SK-N-SH treated with all-trans-retinoic acid at 6 μM for 48 hours (cell line): ENCODE data around the gene APEH.
"Not testable (repeated sequence)": the region's sequence is repeated elsewhere in the genome, so short reads cannot be mapped to it uniquely, and the experiment has no call there.

Source experiments
- ARNTL ChIP-seq: fragments of 450-650 bp; formaldehyde crosslinking; IDR thresholded peaks from 2 replicates; pipeline ENCODE4 v1.5.0; 2020; ENCODE audit warnings: low read depth, mild to moderate bottlenecking, moderate library complexity, borderline replicate concordance
- BACH2 ChIP-seq: fragments of 250-450 bp; sonication (Bioruptor Pico); IDR thresholded peaks from 2 replicates; pipeline ENCODE4 v1.9.0; 2021; ENCODE audit warnings: mild to moderate bottlenecking, borderline replicate concordance
- CSRNP3 ChIP-seq: fragments of 250-450 bp; sonication (Bioruptor Pico); IDR thresholded peaks from 2 replicates; pipeline ENCODE4 v1.5.1; 2021; ENCODE audit warnings: mild to moderate bottlenecking, moderate library complexity
- PATZ1 ChIP-seq: fragments of 250-450 bp; sonication (Bioruptor Pico); IDR thresholded peaks from 2 replicates; pipeline ENCODE4 v1.8.0; 2020; ENCODE audit warnings: mild to moderate bottlenecking, moderate library complexity, borderline replicate concordance
- RARB ChIP-seq: fragments of 250-450 bp; sonication (Bioruptor Pico); IDR thresholded peaks from 2 replicates; pipeline ENCODE4 v1.8.0; 2021; ENCODE audit warnings: mild to moderate bottlenecking, moderate library complexity
- TOX ChIP-seq: fragments of 250-450 bp; sonication (Bioruptor Pico); IDR thresholded peaks from 2 replicates; pipeline ENCODE4 v1.8.0; 2021; ENCODE audit warnings: mild to moderate bottlenecking, moderate library complexity, borderline replicate concordance
- ZC3H10 ChIP-seq: fragments of 250-450 bp; sonication (Bioruptor Pico); IDR thresholded peaks from 2 replicates; pipeline ENCODE4 v1.5.1; 2021; ENCODE audit warnings: mild to moderate bottlenecking, moderate library complexity
- ZFP30 ChIP-seq: fragments of 450-650 bp; formaldehyde crosslinking; IDR thresholded peaks from 2 replicates; pipeline ENCODE4 v1.5.0; 2022; ENCODE audit warnings: mild to moderate bottlenecking, moderate library complexity
- ZNF565 ChIP-seq: fragments of 450-650 bp; formaldehyde crosslinking; conservative IDR thresholded peaks from 2 replicates; pipeline ENCODE4 v1.5.0; 2020; ENCODE audit warnings: low read depth, mild to moderate bottlenecking, moderate library complexity

GRCh38 chr3:49689908-49690624 lies 15.9 kb downstream of the APEH start:
- not testable (repeated sequence) for TF ChIP-seq ARNTL (CRISPR knock-in tag); TOX (CRISPR knock-in tag); PATZ1 (CRISPR knock-in tag); CSRNP3; RARB (CRISPR knock-in tag); ZFP30 (CRISPR knock-in tag); BACH2; ZNF565 (CRISPR knock-in tag); ZC3H10 (CRISPR knock-in tag)
